ENCODE results near the gene ARHGAP31.
"Not testable (repeated sequence)": the region's sequence is repeated elsewhere in the genome, so short reads cannot be mapped to it uniquely, and the experiment has no call there.

ARHGAP31 gene

GRCh38 chr3:119352034-119352609 is 57.9 kb downstream of the ARHGAP31 start:
- peak; percentile 97 to 98 for ATAC-seq

GRCh38 chr3:119352863-119353527 is 58.8 kb downstream of the ARHGAP31 start:
- peak; percentile 27 to 30 for ATAC-seq

GRCh38 chr3:119355608-119356007 is 61.4 kb downstream of the ARHGAP31 start:
- ATAC-seq, result not testable (repeated sequence)

- no peak for ATAC-seq
Measured at GRCh38 chr3:119356646-119357045, 62.5 kb downstream of the ARHGAP31 start.

- ATAC-seq, result no peak
Measured at GRCh38 chr3:119357190-119357589, 63.0 kb downstream of the ARHGAP31 start.

GRCh38 chr3:119359476-119360326 is 65.5 kb downstream of the ARHGAP31 start:
- ATAC-seq, result no peak

- no peak for ATAC-seq
Measured at GRCh38 chr3:119360736-119361462, 66.7 kb downstream of the ARHGAP31 start.

- ATAC-seq, result no peak
Measured at GRCh38 chr3:119362010-119362409, 67.8 kb downstream of the ARHGAP31 start.

GRCh38 chr3:119362940-119363725 is 69.0 kb downstream of the ARHGAP31 start:
- ATAC-seq, result no peak

GRCh38 chr3:119364401-119364800 is 70.2 kb downstream of the ARHGAP31 start:
- ATAC-seq, result no peak

- ATAC-seq, result no peak
Measured at GRCh38 chr3:119365418-119365817, 71.2 kb downstream of the ARHGAP31 start.

GRCh38 chr3:119367000-119367399 is 72.8 kb downstream of the ARHGAP31 start:
- ATAC-seq, result no peak

GRCh38 chr3:119368298-119368697 is 74.1 kb downstream of the ARHGAP31 start:
- no peak for ATAC-seq

- not testable (repeated sequence) for ATAC-seq
Measured at GRCh38 chr3:119371786-119372185, 77.6 kb downstream of the ARHGAP31 start.

GRCh38 chr3:119375106-119375505 is 80.9 kb downstream of the ARHGAP31 start:
- ATAC-seq, result no peak

- no peak for ATAC-seq
Measured at GRCh38 chr3:119375510-119375909, 81.3 kb downstream of the ARHGAP31 start.

GRCh38 chr3:119376758-119377157 is 82.6 kb downstream of the ARHGAP31 start:
- no peak for ATAC-seq

GRCh38 chr3:119378259-119378803 is 84.1 kb downstream of the ARHGAP31 start:
- no peak for ATAC-seq

- no peak for ATAC-seq
Measured at GRCh38 chr3:119380697-119381096, 86.5 kb downstream of the ARHGAP31 start.

GRCh38 chr3:119382134-119382533 is 88.0 kb downstream of the ARHGAP31 start:
- ATAC-seq, result no peak

- ATAC-seq, result no peak
Measured at GRCh38 chr3:119388577-119388976, 94.4 kb downstream of the ARHGAP31 start.

- no peak for ATAC-seq
Measured at GRCh38 chr3:119395923-119396358, 101.8 kb downstream of the ARHGAP31 start.
